ENCODE results near the gene SDHAF3. TPM values are rescaled to one million over a fixed set of nuclear protein-coding genes. Genes with fewer than 3 reads are reported as not detected.
"Not testable (repeated sequence)": the region's sequence is repeated elsewhere in the genome, so short reads cannot be mapped to it uniquely, and the experiment has no call there.

SDHAF3 gene
- total RNA-seq, 1 experiment from 2014 or later, result 25.0 TPM

- ATAC-seq; CTCF ChIA-PET; H3K9me2 ChIP-seq (ENCODE audit: insufficient read depth); H3K9ac ChIP-seq (ENCODE audit: low read length); H3K4me1 ChIP-seq (ENCODE audit: control insufficient read depth in 1 of 2, insufficient read depth in 2 of 2, low read length in 2 of 2); H3K27ac ChIP-seq (ENCODE audit: low read depth, low read length); H3K36me3 ChIP-seq (ENCODE audit: control insufficient read depth in 1 of 2, insufficient read depth in 2 of 2, low read length in 2 of 2); DNase-seq (ENCODE audit: low read depth, low spot score); H2AFZ ChIP-seq (ENCODE audit: low read depth, low read length, poor library complexity, severe bottlenecking); RAD21 ChIA-PET (ENCODE audit: low non-redundant PET in 1 of 2, low total read pairs in 2 of 2, uncharacterized antibody in 2 of 2, unreplicated experiment in 2 of 2); BruUV-seq (replicated peaks); H3K27me3 ChIP-seq (ENCODE audit: insufficient read depth, low read length); H4K20me1 ChIP-seq (ENCODE audit: insufficient read depth); H3K9me3 ChIP-seq (ENCODE audit: control insufficient read depth in 1 of 2, insufficient read depth in 1 of 2, low read depth in 1 of 2, low read length in 2 of 2); POLR2A ChIA-PET; intact Hi-C loops (cut with micrococcal nuclease); H3K4me3 ChIP-seq (replicated peaks in 1 of 2; ENCODE audit: low read depth in 1 of 2, low read length in 2 of 2); H3K4me2 ChIP-seq (ENCODE audit: low read length): not testable (repeated sequence)
- H3K79me2 ChIP-seq (ENCODE audit: insufficient read depth, low read length), result peaks cover 91% of the 10 kb centered on the region
Observed at GRCh38 chr7:97123115-97123514, 5.6 kb downstream of the SDHAF3 start.

GRCh38 chr7:97126483-97127171 lies 9.1 kb downstream of the SDHAF3 start:
- BruUV-seq (replicated peaks), result no TSS peak

More at GRCh38 chr7:97126483-97127171, 9.1 kb downstream of the SDHAF3 start:
- DNase-seq (ENCODE audit: low read depth, low spot score), result no peak
- Histone ChIP-seq H3K79me2 (ENCODE audit: insufficient read depth, low read length) (peaks cover 90% of the 10 kb centered on the region), H2AFZ (ENCODE audit: low read depth, low read length, poor library complexity, severe bottlenecking) (no peak overlapping the region), H3K9me3 (ENCODE audit: control insufficient read depth in 1 of 2, insufficient read depth in 1 of 2, low read depth in 1 of 2, low read length in 2 of 2) (no peaks in the 10 kb centered on the region), H3K9ac (ENCODE audit: low read length) (no peak overlapping the region), H3K27ac (ENCODE audit: low read depth, low read length) (no peak overlapping the region), H3K9me2 (ENCODE audit: insufficient read depth) (no peaks in the 10 kb centered on the region), H3K4me3 (replicated peaks in 1 of 2; ENCODE audit: low read depth in 1 of 2, low read length in 2 of 2) (no peak overlapping the region), H3K36me3 (ENCODE audit: control insufficient read depth in 1 of 2, insufficient read depth in 2 of 2, low read length in 2 of 2) (no peaks in the 10 kb centered on the region), H3K4me1 (ENCODE audit: control insufficient read depth in 1 of 2, insufficient read depth in 2 of 2, low read length in 2 of 2) (peaks cover 0 to 3% of the 10 kb centered on the region in 2 experiments; a peak in 1 of 4 replicates), H4K20me1 (ENCODE audit: insufficient read depth) (0 out of 2 replicates have a peak, but pooled peaks cover 4% of the 10 kb centered on the region), H3K4me2 (ENCODE audit: low read length) (no peak overlapping the region), H3K27me3 (ENCODE audit: insufficient read depth, low read length) (no peaks in the 10 kb centered on the region)
- ChIA-PET RAD21 (ENCODE audit: low non-redundant PET in 1 of 2, low total read pairs in 2 of 2, uncharacterized antibody in 2 of 2, unreplicated experiment in 2 of 2) (no interaction called here), CTCF (no interaction called here), POLR2A (no interaction called here)
- no peak for TF ChIP-seq SIN3A (IDR thresholded peaks at IDR 0.05; ENCODE audit: low read depth)
- no peak for TF ChIP-seq ZNF274 (IDR thresholded peaks at IDR 0.05; ENCODE audit: low read depth, low read length)
- TF ChIP-seq SRF (IDR thresholded peaks at IDR 0.05; ENCODE audit: low read depth), result no peak
- TF ChIP-seq POLR2A (IDR thresholded peaks at IDR 0.05; ENCODE audit: borderline replicate concordance, extremely low read depth, insufficient read depth, insufficient read length), result no peak
- TF ChIP-seq POLR2AphosphoS5 (IDR thresholded peaks at IDR 0.05; ENCODE audit: low read depth, low read length), result no peak
- TF ChIP-seq SP1 (IDR thresholded peaks at IDR 0.05; ENCODE audit: low read depth), result no peak
- no peak for TF ChIP-seq EGR1 (IDR thresholded peaks at IDR 0.05; ENCODE audit: low read depth)
- no peak for TF ChIP-seq FOSL1 (IDR thresholded peaks at IDR 0.05; ENCODE audit: low read depth)
- no peak for TF ChIP-seq EZH2phosphoT487 (IDR thresholded peaks at IDR 0.05; ENCODE audit: borderline replicate concordance)
- no peak for TF ChIP-seq RAD21 (IDR thresholded peaks at IDR 0.05; ENCODE audit: low read depth)
- TF ChIP-seq CTCF (IDR thresholded peaks at IDR 0.05 in 2 of 3, conservative IDR thresholded peaks at IDR 0.05 in 1 of 3; ENCODE audit: borderline replicate concordance in 1 of 3, insufficient read depth in 1 of 3, low read depth in 2 of 3, low read length in 2 of 3), result no peak
- no peak for ATAC-seq
- intact Hi-C loops (cut with micrococcal nuclease), result no loop called here

Data from HCT116 (cell line).